ENCODE data around the gene SEC31A.

SEC31A gene

DNA sequence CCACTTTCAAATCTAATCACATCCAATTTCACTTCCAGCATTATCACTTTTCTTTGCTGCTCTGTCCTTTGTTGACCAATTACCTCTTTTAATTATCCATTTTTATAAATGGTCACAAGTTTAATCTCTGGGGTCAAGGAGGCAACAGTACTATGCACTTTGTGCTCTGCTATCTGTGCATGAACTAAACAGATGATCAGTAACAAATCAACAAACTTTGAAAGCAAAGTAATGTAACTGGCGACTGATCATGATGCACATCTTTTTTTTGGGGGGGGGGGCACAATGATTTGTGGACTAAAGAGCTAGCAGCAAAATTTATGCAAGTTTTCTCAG, 1.5 kb upstream of the SEC31A start:
- Histone ChIP-seq H3K36me3 (ENCODE audit: control insufficient read depth in 2 of 2, insufficient read depth in 1 of 2, low read length in 2 of 2) (peaks cover 18 to 45% of the 10 kb centered on the region in 2 experiments), H3K9me3 (ENCODE audit: control insufficient read depth, insufficient read depth, low read depth, low read length) (no peaks in the 10 kb centered on the region), H3K4me1 (ENCODE audit: control insufficient read depth, insufficient read depth, low read length) (peaks cover 4% of the 10 kb centered on the region; the same call in 1 of the 2 replicates), H3K27ac (ENCODE audit: extremely low read depth, low read depth, low read length) (no peak overlapping the region), H3K4me3 (ENCODE audit: low read depth, low read length) (no peak overlapping the region)
- TF ChIP-seq, protein P1, sequence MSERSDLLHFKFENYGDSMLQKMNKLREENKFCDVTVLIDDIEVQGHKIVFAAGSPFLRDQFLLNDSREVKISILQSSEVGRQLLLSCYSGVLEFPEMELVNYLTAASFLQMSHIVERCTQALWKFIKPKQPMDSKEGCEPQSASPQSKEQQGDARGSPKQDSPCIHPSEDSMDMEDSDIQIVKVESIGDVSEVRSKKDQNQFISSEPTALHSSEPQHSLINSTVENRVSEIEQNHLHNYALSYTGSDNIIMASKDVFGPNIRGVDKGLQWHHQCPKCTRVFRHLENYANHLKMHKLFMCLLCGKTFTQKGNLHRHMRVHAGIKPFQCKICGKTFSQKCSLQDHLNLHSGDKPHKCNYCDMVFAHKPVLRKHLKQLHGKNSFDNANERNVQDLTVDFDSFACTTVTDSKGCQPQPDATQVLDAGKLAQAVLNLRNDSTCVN (tag by site-specific recombination; optimal IDR thresholded peaks at IDR 0.05), result no peak
- TF ChIP-seq, protein P2, sequence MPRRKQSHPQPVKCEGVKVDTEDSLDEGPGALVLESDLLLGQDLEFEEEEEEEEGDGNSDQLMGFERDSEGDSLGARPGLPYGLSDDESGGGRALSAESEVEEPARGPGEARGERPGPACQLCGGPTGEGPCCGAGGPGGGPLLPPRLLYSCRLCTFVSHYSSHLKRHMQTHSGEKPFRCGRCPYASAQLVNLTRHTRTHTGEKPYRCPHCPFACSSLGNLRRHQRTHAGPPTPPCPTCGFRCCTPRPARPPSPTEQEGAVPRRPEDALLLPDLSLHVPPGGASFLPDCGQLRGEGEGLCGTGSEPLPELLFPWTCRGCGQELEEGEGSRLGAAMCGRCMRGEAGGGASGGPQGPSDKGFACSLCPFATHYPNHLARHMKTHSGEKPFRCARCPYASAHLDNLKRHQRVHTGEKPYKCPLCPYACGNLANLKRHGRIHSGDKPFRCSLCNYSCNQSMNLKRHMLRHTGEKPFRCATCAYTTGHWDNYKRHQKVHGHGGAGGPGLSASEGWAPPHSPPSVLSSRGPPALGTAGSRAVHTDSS (tag by site-specific recombination; IDR thresholded peaks at IDR 0.05), result no peak
- TF ChIP-seq, protein P3, sequence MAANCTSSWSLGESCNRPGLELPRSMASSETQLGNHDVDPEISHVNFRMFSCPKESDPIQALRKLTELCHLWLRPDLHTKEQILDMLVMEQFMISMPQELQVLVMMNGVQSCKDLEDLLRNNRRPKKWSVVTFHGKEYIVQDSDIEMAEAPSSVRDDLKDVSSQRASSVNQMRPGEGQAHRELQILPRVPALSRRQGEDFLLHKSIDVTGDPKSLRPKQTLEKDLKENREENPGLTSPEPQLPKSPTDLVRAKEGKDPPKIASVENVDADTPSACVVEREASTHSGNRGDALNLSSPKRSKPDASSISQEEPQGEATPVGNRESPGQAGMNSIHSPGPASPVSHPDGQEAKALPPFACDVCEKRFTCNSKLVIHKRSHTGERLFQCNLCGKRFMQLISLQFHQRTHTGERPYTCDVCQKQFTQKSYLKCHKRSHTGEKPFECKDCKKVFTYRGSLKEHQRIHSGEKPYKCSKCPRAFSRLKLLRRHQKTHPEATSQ (tag by site-specific recombination; IDR thresholded peaks at IDR 0.05), result no peak
- TF ChIP-seq ZNF600 (tag by site-specific recombination; IDR thresholded peaks at IDR 0.05) (no peak), PRDM1 (tag by site-specific recombination; IDR thresholded peaks at IDR 0.05) (peak; percentile 77), ZNF324 (tag by site-specific recombination; IDR thresholded peaks at IDR 0.05) (no peak)
- TF ChIP-seq, protein P4, sequence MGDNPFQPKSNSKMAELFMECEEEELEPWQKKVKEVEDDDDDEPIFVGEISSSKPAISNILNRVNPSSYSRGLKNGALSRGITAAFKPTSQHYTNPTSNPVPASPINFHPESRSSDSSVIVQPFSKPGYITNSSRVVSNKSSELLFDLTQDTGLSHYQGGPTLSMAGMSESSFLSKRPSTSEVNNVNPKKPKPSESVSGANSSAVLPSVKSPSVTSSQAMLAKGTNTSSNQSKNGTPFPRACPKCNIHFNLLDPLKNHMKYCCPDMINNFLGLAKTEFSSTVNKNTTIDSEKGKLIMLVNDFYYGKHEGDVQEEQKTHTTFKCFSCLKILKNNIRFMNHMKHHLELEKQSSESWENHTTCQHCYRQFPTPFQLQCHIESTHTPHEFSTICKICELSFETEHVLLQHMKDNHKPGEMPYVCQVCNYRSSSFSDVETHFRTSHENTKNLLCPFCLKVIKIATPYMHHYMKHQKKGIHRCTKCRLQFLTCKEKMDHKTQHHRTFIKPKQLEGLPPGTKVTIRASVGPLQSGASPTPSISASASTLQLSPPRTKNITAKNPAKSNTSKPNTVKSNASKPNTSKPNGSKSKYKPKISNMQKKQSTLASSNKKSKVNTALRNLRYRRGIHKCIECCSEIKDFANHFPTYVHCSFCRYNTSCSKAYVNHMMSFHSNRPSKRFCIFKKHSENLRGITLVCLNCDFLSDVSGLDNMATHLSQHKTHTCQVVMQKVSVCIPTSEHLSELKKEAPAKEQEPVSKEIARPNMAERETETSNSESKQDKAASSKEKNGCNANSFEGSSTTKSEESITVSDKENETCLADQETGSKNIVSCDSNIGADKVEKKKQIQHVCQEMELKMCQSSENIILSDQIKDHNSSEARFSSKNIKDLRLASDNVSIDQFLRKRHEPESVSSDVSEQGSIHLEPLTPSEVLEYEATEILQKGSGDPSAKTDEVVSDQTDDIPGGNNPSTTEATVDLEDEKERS (tag by site-specific recombination; IDR thresholded peaks at IDR 0.05), result no peak
- ChIA-PET POLR2A (interaction anchor here (1.1 kb wide), 1 partner anchor 119 kb away, joined by 3 read pairs; no protein-coding TSS in a partner anchor), CTCF (interaction anchor here (1.1 kb wide), 1 partner anchor 40 kb away, joined by 4 read pairs; no protein-coding TSS in a partner anchor)

DNA sequence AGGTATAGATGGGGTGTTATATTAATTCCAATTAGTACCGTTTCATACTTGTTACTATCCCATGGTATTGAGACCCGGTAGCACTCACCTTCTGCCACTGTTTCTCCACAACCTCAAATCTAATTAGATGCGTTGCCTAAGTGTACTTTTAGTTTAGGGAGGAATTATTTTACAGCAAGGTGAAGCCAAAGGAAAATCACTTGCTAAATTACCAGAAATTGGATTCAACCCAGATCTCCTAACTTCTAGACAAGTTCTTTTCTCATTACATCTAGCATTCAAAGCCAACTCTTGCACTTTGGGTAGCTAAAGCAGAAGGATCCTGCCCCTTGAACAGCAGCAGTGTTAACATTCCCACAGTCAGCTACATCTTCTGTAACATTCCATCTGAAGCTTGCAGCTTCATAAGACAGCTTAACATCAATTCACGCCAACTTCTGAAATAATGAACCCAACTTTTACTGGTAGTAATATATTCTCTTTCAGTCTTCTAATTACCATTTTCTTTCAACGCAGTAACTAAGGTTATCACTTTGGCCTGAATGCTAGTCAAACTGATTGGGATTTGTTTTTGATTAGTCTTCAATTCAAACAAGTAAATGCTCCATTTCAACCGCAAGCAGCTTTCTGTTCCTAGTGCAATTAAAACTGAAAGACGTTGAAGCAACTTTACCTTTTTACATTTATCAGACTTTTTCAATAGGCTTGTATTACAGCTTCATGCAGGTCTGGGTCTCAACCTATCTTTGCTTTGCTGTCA, 934 bp upstream of the SEC31A start:
- TF ChIP-seq ZNF366 (tag by site-specific recombination; conservative IDR thresholded peaks at IDR 0.05) (0 out of 2 replicates have a peak, but pooled peaks have one; percentile 23), ZNF701 (tag by site-specific recombination; IDR thresholded peaks at IDR 0.05) (no peak), SALL2 (tag by site-specific recombination; IDR thresholded peaks at IDR 0.05; ENCODE audit: borderline replicate concordance) (no peak), OSR2 (tag by site-specific recombination; IDR thresholded peaks at IDR 0.05) (peak; percentile 76)
- TF ChIP-seq, protein P5, sequence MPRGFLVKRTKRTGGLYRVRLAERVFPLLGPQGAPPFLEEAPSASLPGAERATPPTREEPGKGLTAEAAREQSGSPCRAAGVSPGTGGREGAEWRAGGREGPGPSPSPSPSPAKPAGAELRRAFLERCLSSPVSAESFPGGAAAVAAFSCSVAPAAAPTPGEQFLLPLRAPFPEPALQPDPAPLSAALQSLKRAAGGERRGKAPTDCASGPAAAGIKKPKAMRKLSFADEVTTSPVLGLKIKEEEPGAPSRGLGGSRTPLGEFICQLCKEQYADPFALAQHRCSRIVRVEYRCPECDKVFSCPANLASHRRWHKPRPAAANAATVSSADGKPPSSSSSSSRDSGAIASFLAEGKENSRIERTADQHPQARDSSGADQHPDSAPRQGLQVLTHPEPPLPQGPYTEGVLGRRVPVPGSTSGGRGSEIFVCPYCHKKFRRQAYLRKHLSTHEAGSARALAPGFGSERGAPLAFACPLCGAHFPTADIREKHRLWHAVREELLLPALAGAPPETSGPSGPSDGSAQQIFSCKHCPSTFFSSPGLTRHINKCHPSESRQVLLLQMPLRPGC (tag by site-specific recombination; IDR thresholded peaks at IDR 0.05), result peak; percentile 42; the same call in 1 of the 2 replicates
- Histone ChIP-seq H3K4me1 (ENCODE audit: control insufficient read depth, insufficient read depth, low read length) (peaks cover 4% of the 10 kb centered on the region; the same call in 1 of the 2 replicates), H3K27ac (ENCODE audit: extremely low read depth, low read depth, low read length) (peak overlapping the region; percentile 91), H3K4me3 (ENCODE audit: low read depth, low read length) (peak overlapping the region; percentile 81), H3K9me3 (ENCODE audit: control insufficient read depth, insufficient read depth, low read depth, low read length) (no peaks in the 10 kb centered on the region), H3K36me3 (ENCODE audit: control insufficient read depth in 2 of 2, insufficient read depth in 1 of 2, low read length in 2 of 2) (peaks cover 18 to 40% of the 10 kb centered on the region in 2 experiments)
- CTCF ChIA-PET, result interaction anchor here (0.7 to 1.1 kb wide), 2 partner anchors 40 to 861 kb away, joined by 3 to 4 read pairs; no protein-coding TSS in a partner anchor
- POLR2A ChIA-PET, result interaction anchor here (1.1 kb wide), 1 partner anchor 120 kb away, joined by 3 read pairs; no protein-coding TSS in a partner anchor
